OCI-LY7 (cell line): Measurements from ENCODE around the gene SEMA3C. TPM values are rescaled to one million over a fixed set of nuclear protein-coding genes. Genes with fewer than 3 reads are reported as not detected.

Experiments used
- BruUV-seq: library from RNA; stranded (reverse); fragments of 400-500 nt; replicated peaks from 2 replicates; lab custom pipeline; 2021; lab: Mats Ljungman, UMichigan
- CTCF ChIA-PET: fragments of 300-600 bp; sonication (Branson Sonifier 250); formaldehyde crosslinking; loops from one replicate; lab custom pipeline; 2022; ENCODE audit warnings: antibody characterized with exemption; ENCODE audit not compliant: unreplicated experiment; lab: Charles Lee
- POLR2A ChIA-PET: fragments of 300-600 bp; sonication (Branson Sonifier 250); formaldehyde crosslinking; loops from one replicate; lab custom pipeline; 2022; ENCODE audit warnings: antibody characterized with exemption; lab: Charles Lee
- DNase-seq: peaks from one replicate; pipeline ENCODE4 v3.0.0-alpha.2; 2015; ENCODE audit warnings: low spot score
- H2AFZ ChIP-seq: fragments of 200-600 bp; sonication (generic), shearing (Covaris generic); 2 replicates; pipeline ENCODE4 v1.6.1; 2014; ENCODE audit warnings: mild to moderate bottlenecking, antibody characterized with exemption, low read length, moderate library complexity
- H3K27ac ChIP-seq: fragments of 200-600 bp; sonication (generic); 2 replicates; pipeline ENCODE4 v1.5.1; 2014; ENCODE audit warnings: mixed run types, low read depth, mild to moderate bottlenecking, moderate library complexity, low read length, inconsistent platforms; ENCODE audit not compliant: poor library complexity, severe bottlenecking
- H3K36me3 ChIP-seq: fragments of 200-600 bp; sonication (generic); 2 replicates; pipeline ENCODE4 v1.6.1; 2014; ENCODE audit warnings: mild to moderate bottlenecking, antibody characterized with exemption, low read length, moderate library complexity, mixed read lengths; ENCODE audit not compliant: insufficient read depth
- H3K4me1 ChIP-seq: fragments of 200-600 bp; sonication (generic); 2 replicates; pipeline ENCODE4 v1.5.1; 2014; ENCODE audit warnings: mild to moderate bottlenecking, low read length; ENCODE audit not compliant: insufficient read depth, poor library complexity, severe bottlenecking
- H3K4me2 ChIP-seq: fragments of 200-600 bp; sonication (generic); 2 replicates; pipeline ENCODE4 v1.6.1; 2014; ENCODE audit warnings: mild to moderate bottlenecking, low read length
- H3K4me3 ChIP-seq: fragments of 200-600 bp; sonication (generic); 2 replicates; pipeline ENCODE4 v1.5.1; 2014; ENCODE audit warnings: mild to moderate bottlenecking, low read depth, low read length; ENCODE audit not compliant: poor library complexity, severe bottlenecking
- H3K79me2 ChIP-seq: fragments of 200-600 bp; sonication (generic); 2 replicates; pipeline ENCODE4 v1.6.1; 2016; ENCODE audit warnings: low read depth, mild to moderate bottlenecking, low read length, moderate library complexity, mixed read lengths; ENCODE audit not compliant: insufficient read depth
- H3K9me2 ChIP-seq: fragments of 200-600 bp; sonication (generic); 2 replicates; pipeline ENCODE4 v1.6.1; 2016; ENCODE audit warnings: mild to moderate bottlenecking, low read length, mixed read lengths; ENCODE audit not compliant: insufficient read depth
- H3K9me3 ChIP-seq: fragments of 200-600 bp; sonication (generic); 2 replicates; pipeline ENCODE4 v1.6.1; 2014; ENCODE audit warnings: mild to moderate bottlenecking, mixed run types, low read length, mixed read lengths
- H4K20me1 ChIP-seq: fragments of 200-600 bp; sonication (generic); 2 replicates; pipeline ENCODE4 v1.6.1; 2014; ENCODE audit warnings: mild to moderate bottlenecking, antibody characterized with exemption, low read length, moderate library complexity, mixed read lengths; ENCODE audit not compliant: insufficient read depth
- CTCF ChIP-seq: fragments of 200-600 bp; sonication (generic); conservative IDR thresholded peaks from 2 replicates; pipeline ENCODE4 v1.5.1; 2014; ENCODE audit warnings: mild to moderate bottlenecking, antibody characterized with exemption, low read length, moderate library complexity, mixed read lengths
- EZH2phosphoT487 ChIP-seq: fragments of 200-600 bp; sonication (generic); IDR thresholded peaks from 2 replicates; pipeline ENCODE4 v1.6.1; 2018; ENCODE audit warnings: low read depth, borderline replicate concordance, mild to moderate bottlenecking, mixed run types, antibody characterized with exemption, low read length, moderate library complexity, mixed read lengths
- intact Hi-C: fragments of 100-400 bp; cut with micrococcal nuclease; formaldehyde crosslinking; loops from one replicate; pipeline ENCODE4 v1.10.0; 2022; ENCODE audit not compliant: unreplicated experiment
- total RNA-seq, 2 experiments: library from RNA; depleted of rRNA in 1 of 2; stranded (reverse); fragments of >200 nt in 1 of 2; shearing (Covaris generic) in 1 of 2; gene quantifications; 2 replicates each; pipeline ENCODE4 v1.2.3, GENCODE V29; 2014 to 2022

The SEMA3C gene
- total RNA-seq, 2 experiments from 2014 or later: not detected

- TF ChIP-seq EZH2phosphoT487 (no peak), CTCF (no peak)
- intact Hi-C loops: no loop called here
- POLR2A ChIA-PET: interaction anchor here (0.7 kb wide), 1 partner anchor 287 kb away, joined by 4 read pairs; no protein-coding TSS in a partner anchor
These were observed 79.0 kb downstream of the SEMA3C start for GRCh38 chr7:80839855-80840254.

GRCh38 chr7:80838643-80839042 lies 80.2 kb downstream of the SEMA3C start:
- no peak overlapping the region for H2AFZ ChIP-seq
- intact Hi-C loops: no loop called here
- H3K79me2 ChIP-seq: no peaks in the 10 kb centered on the region
- BruUV-seq: no TSS peak
- H3K36me3 ChIP-seq: no peaks in the 10 kb centered on the region
- ChIA-PET POLR2A (no interaction called here), CTCF (no interaction called here)
- no peaks in the 10 kb centered on the region for H3K9me3 ChIP-seq
- H3K4me2 ChIP-seq: no peak overlapping the region
- no peaks in the 10 kb centered on the region for H3K9me2 ChIP-seq
- DNase-seq: no peak
- no peak overlapping the region for H3K4me3 ChIP-seq
- H3K4me1 ChIP-seq: no peaks in the 10 kb centered on the region
- H3K27ac ChIP-seq: no peak overlapping the region
- no peak for TF ChIP-seq CTCF
- TF ChIP-seq EZH2phosphoT487: no peak
- H4K20me1 ChIP-seq: no peaks in the 10 kb centered on the region

More at GRCh38 chr7:80839855-80840254, 79.0 kb downstream of the SEMA3C start:
- Histone ChIP-seq H3K27ac (no peak overlapping the region), H3K4me3 (no peak overlapping the region), H3K79me2 (no peaks in the 10 kb centered on the region), H3K4me2 (no peak overlapping the region), H3K9me3 (no peaks in the 10 kb centered on the region), H2AFZ (no peak overlapping the region), H4K20me1 (no peaks in the 10 kb centered on the region), H3K36me3 (no peaks in the 10 kb centered on the region), H3K9me2 (no peaks in the 10 kb centered on the region), H3K4me1 (no peaks in the 10 kb centered on the region)
- no peak for DNase-seq
- CTCF ChIA-PET: no interaction called here
- no TSS peak for BruUV-seq

- Histone ChIP-seq H3K79me2 (no peaks in the 10 kb centered on the region), H3K9me3 (no peaks in the 10 kb centered on the region), H3K9me2 (no peaks in the 10 kb centered on the region), H2AFZ (no peak overlapping the region), H3K27ac (no peak overlapping the region), H3K4me1 (no peaks in the 10 kb centered on the region), H3K4me2 (no peak overlapping the region), H3K36me3 (no peaks in the 10 kb centered on the region), H4K20me1 (no peaks in the 10 kb centered on the region), H3K4me3 (no peak overlapping the region)
- ChIA-PET POLR2A (no interaction called here), CTCF (no interaction called here)
- BruUV-seq: no TSS peak
- intact Hi-C loops: no loop called here
- no peak for DNase-seq
- no peak for TF ChIP-seq CTCF
- TF ChIP-seq EZH2phosphoT487: no peak
These were observed 81.5 kb downstream of the SEMA3C start for GRCh38 chr7:80837345-80837744.
